IMR-90 (cell line): ENCODE measurements around the gene RTBDN. TPM values are rescaled to one million over a fixed set of nuclear protein-coding genes. Genes with fewer than 3 reads are reported as not detected.

Source experiments
- ATAC-seq: fragments of 200-7000 bp; cut with Tn5 transposase; 2 replicates; pipeline ENCODE4 v1.9.1; 2020; ENCODE audit warnings: low read depth, mild to moderate bottlenecking, moderate library complexity
- BruUV-seq: library from RNA; stranded (reverse); fragments of 400-500 nt; replicated peaks from 2 replicates; lab custom pipeline; 2021; lab: Mats Ljungman, UMichigan
- CTCF ChIA-PET: fragments of 300-600 bp; formaldehyde crosslinking; extraction: SDS; loops from one replicate; lab custom pipeline; 2021; ENCODE audit warnings: antibody characterized with exemption; lab: Yijun Ruan, JAX
- POLR2A ChIA-PET: fragments of 300-600 bp; sonication (Branson Sonifier 250); formaldehyde crosslinking; loops from one replicate; lab custom pipeline; 2022; ENCODE audit warnings: antibody characterized with exemption; ENCODE audit not compliant: unreplicated experiment; lab: Charles Lee
- DNase-seq: peaks from one replicate; pipeline ENCODE4 v3.0.0; 2013
- H2AFZ ChIP-seq: replicated peaks from 2 replicates; pipeline ENCODE3; 2013; ENCODE audit warnings: low read length, mild to moderate bottlenecking; ENCODE audit not compliant: poor library complexity
- H2AK5ac ChIP-seq: 2 replicates; pipeline ENCODE4 v1.6.1; 2013; ENCODE audit warnings: low read depth, low read length, inconsistent platforms
- H2AK9ac ChIP-seq: replicated peaks from 2 replicates; pipeline ENCODE3; 2013; ENCODE audit warnings: mild to moderate bottlenecking, low read depth, low read length, moderate library complexity; ENCODE audit not compliant: poor library complexity
- H2BK120ac ChIP-seq: 2 replicates; pipeline ENCODE4 v1.6.1; 2013; ENCODE audit warnings: low read depth, low read length, inconsistent platforms
- H2BK15ac ChIP-seq: 3 replicates; pipeline ENCODE4 v1.6.1; 2013; ENCODE audit warnings: low read depth, low read length, inconsistent platforms
- H2BK20ac ChIP-seq: 2 replicates; pipeline ENCODE4 v1.6.1; 2013; ENCODE audit warnings: low read depth, mild to moderate bottlenecking, inconsistent platforms, low read length, moderate library complexity
- H2BK5ac ChIP-seq: 2 replicates; pipeline ENCODE4 v1.6.1; 2013; ENCODE audit warnings: mild to moderate bottlenecking, low read depth, low read length, inconsistent platforms; ENCODE audit not compliant: poor library complexity, severe bottlenecking
- H3K14ac ChIP-seq: replicated peaks from 2 replicates; pipeline ENCODE4 v1.6.1; 2013; ENCODE audit warnings: low read depth, low read length, inconsistent platforms
- H3K18ac ChIP-seq: 2 replicates; pipeline ENCODE4 v1.6.1; 2013; ENCODE audit warnings: low read depth, low read length, control low read depth
- H3K23ac ChIP-seq: 2 replicates; pipeline ENCODE4 v1.6.1; 2013; ENCODE audit warnings: low read depth, low read length, inconsistent platforms
- H3K27ac ChIP-seq: 2 replicates; pipeline ENCODE4 v1.5.1; 2013; ENCODE audit warnings: mild to moderate bottlenecking, control low read depth, low read length; ENCODE audit not compliant: insufficient read depth
- H3K27me3 ChIP-seq: 2 replicates; pipeline ENCODE4 v1.6.1; 2013; ENCODE audit warnings: low read length; ENCODE audit not compliant: control insufficient read depth, insufficient read depth
- H3K36me3 ChIP-seq: 2 replicates; pipeline ENCODE4 v1.6.1; 2013; ENCODE audit warnings: low read length, mixed read lengths; ENCODE audit not compliant: control insufficient read depth, insufficient read depth
- H3K4ac ChIP-seq: 2 replicates; pipeline ENCODE4 v1.6.1; 2013; ENCODE audit warnings: low read depth, low read length, inconsistent platforms
- H3K4me1 ChIP-seq: 2 replicates; pipeline ENCODE4 v1.6.1; 2013; ENCODE audit warnings: low read length, mixed read lengths; ENCODE audit not compliant: control insufficient read depth, insufficient read depth
- H3K4me2 ChIP-seq: 2 replicates; pipeline ENCODE4 v1.6.1; 2013; ENCODE audit warnings: low read depth, mild to moderate bottlenecking, control low read depth, low read length, moderate library complexity
- H3K4me3 ChIP-seq: 2 replicates; pipeline ENCODE4 v1.5.1; 2013; ENCODE audit warnings: low read depth, mild to moderate bottlenecking, control low read depth, low read length, moderate library complexity; ENCODE audit not compliant: insufficient read depth
- H3K56ac ChIP-seq: 2 replicates; pipeline ENCODE4 v1.6.1; 2013; ENCODE audit warnings: low read length, inconsistent platforms; ENCODE audit not compliant: insufficient read depth; ENCODE audit errors: extremely low read depth
- H3K79me1 ChIP-seq, 2 experiments: 2 replicates each; pipeline ENCODE4 v1.6.1; 2013; ENCODE audit warnings: low read length in 2 of 2, inconsistent platforms in 1 of 2, low read depth in 1 of 2
- H3K9ac ChIP-seq: 2 replicates; pipeline ENCODE4 v1.6.1; 2013; ENCODE audit warnings: low read depth, low read length, control low read depth
- H3K9me1 ChIP-seq: 2 replicates; pipeline ENCODE4 v1.6.1; 2013; ENCODE audit warnings: low read length, inconsistent platforms; ENCODE audit not compliant: insufficient read depth
- H3K9me3 ChIP-seq: 2 replicates; pipeline ENCODE4 v1.6.1; 2013; ENCODE audit warnings: low read length; ENCODE audit not compliant: control insufficient read depth, insufficient read depth
- H4K20me1 ChIP-seq: 2 replicates; pipeline ENCODE4 v1.6.1; 2013; ENCODE audit warnings: low read length, inconsistent platforms; ENCODE audit not compliant: insufficient read depth
- H4K5ac ChIP-seq: 2 replicates; pipeline ENCODE4 v1.6.1; 2013; ENCODE audit warnings: mild to moderate bottlenecking, low read depth, low read length, control low read depth
- H4K8ac ChIP-seq, 2 experiments: 2 replicates each; pipeline ENCODE4 v1.6.1; 2013; ENCODE audit warnings: low read depth in 2 of 2, low read length in 2 of 2, control low read depth in 1 of 2, inconsistent platforms in 1 of 2
- H4K91ac ChIP-seq: 2 replicates; pipeline ENCODE4 v1.6.1; 2013; ENCODE audit warnings: low read depth, low read length, inconsistent platforms; ENCODE audit not compliant: insufficient read depth
- FOS ChIP-seq: fragments of 150-350 bp; IDR thresholded peaks from 2 replicates; pipeline ENCODE4 v1.6.1; 2016; ENCODE audit warnings: low read depth, low read length
- MXI1 ChIP-seq: IDR thresholded peaks from 2 replicates; pipeline ENCODE4 v1.6.1; 2012; ENCODE audit warnings: low read depth, mild to moderate bottlenecking, low read length, moderate library complexity, borderline replicate concordance
- RCOR1 ChIP-seq: IDR thresholded peaks from 2 replicates; pipeline ENCODE4 v1.6.1; 2012; ENCODE audit warnings: mild to moderate bottlenecking, low read length, improper control_type of control experiment; ENCODE audit not compliant: insufficient replicate concordance
- WGBS, 2 experiments: methylation state at CpG; one replicate each; pipeline versions ENCODE4 v1.1.5 to v1.1.7; 2013; ENCODE audit warnings: missing lambda C conversion rate in 2 of 2; ENCODE audit not compliant: insufficient read length in 1 of 2; ENCODE audit errors: extremely low coverage in 2 of 2; 5-methylcytosine and 5-hydroxymethylcytosine counted together
- dilution Hi-C: fragments of 300-500 bp; cut with HindIII; formaldehyde crosslinking; loops from one replicate; pipeline ENCODE4 v1.14.3; 2018; ENCODE audit warnings: low sequenced_read_pairs; ENCODE audit not compliant: unreplicated experiment
- in situ Hi-C: fragments of 300-500 bp; cut with MboI; formaldehyde crosslinking; loops from 3 replicates; pipeline ENCODE4 v1.14.3; 2019; ENCODE audit warnings: low sequenced_read_pairs, inconsistent platforms, mixed read lengths
- intact Hi-C: fragments of 100-400 bp; cut with micrococcal nuclease; formaldehyde crosslinking; loops from 2 replicates; pipeline ENCODE4 v1.10.0; 2022
- polyA plus RNA-seq, 3 experiments: library from polyadenylated mRNA; depleted of rRNA; stranded (reverse); fragments of >200 nt; gene quantifications; 2 replicates each; pipeline ENCODE4 v1.2.3, GENCODE V29; 2012; ENCODE audit warnings: low replicate concordance in 1 of 3
- total RNA-seq: library from RNA; depleted of rRNA; stranded (reverse); fragments of >200 nt; gene quantifications from 2 replicates; pipeline ENCODE4 v1.2.3, GENCODE V29; 2012
- TF ChIP-seq, protein P1 (sequence below): fragments of 150-350 bp; IDR thresholded peaks from 2 replicates; pipeline ENCODE4 v1.6.1; 2017; ENCODE audit warnings: mild to moderate bottlenecking, antibody characterized with exemption, low read length, low read depth

RTBDN gene
- total and polyA plus RNA-seq, 2 of the 4 experiments (the other 2 are of a cell fraction): 0.07 TPM; not detected in 1

DNA sequence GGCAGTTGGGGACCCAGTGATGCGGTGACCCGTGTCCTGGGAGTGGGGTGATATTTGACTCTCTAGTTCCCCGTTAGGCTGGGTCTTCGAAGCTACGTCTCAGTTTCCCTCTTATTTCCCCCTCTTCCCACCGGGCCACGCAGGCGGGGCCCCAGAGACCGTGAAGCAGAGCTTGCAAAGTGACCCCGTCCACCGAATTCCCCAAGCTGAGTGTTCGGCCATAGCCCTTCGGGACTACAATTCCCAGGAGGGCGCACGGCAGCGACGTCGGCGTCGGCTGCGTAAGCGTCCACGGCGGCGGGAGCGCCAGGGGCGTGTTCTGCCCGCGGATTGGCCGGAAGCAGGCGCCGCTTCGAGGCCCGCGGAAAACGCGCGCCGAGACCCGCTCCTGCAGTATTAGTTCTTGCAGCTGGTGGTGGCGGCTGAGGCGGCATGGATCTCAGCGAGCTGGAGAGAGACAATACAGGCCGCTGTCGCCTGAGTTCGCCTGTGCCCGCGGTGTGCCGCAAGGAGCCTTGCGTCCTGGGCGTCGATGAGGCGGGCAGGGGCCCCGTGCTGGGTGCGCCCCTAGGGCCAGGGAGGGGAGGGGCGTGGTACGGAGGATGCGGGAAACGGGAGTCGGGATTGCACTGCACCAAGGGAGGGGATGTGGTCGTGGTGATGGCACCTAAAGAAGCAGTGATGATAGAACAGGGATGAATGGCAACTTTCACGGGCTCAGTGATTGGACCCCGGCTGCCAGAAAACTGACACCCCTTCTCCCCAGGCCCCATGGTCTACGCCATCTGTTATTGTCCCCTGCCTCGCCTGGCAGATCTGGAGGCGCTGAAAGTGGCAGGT is 27.9 kb downstream of the RTBDN start, which contains the start of gene RNASEH2A:
Gene RNASEH2A (plus strand): TSS at position 343 of the 840 bp plus-strand sequence. CDS start 90 bp downstream, at position 433.
- intact Hi-C loops: no loop called here
- ChIA-PET CTCF (interaction anchor here (0.8 kb wide), 1 partner anchor 41 kb away, joined by 4 read pairs; no protein-coding TSS in a partner anchor), POLR2A (no interaction called here)
- peaks cover 5% of the 10 kb centered on the region; the same call in 1 of the 2 replicates for H3K4me1 ChIP-seq
- H3K27me3 ChIP-seq: no peaks in the 10 kb centered on the region
- H3K27ac ChIP-seq: peak within 1 kb of the TSS; percentile 75; the same call in 1 of the 2 replicates
- H2BK20ac ChIP-seq: 0 out of 2 replicates have a peak within 1 kb of the TSS, but pooled peaks have one; percentile 20
- H3K14ac ChIP-seq: peak within 1 kb of the TSS; percentile 68; the same call in 1 of the 2 replicates
- no peak within 1 kb of the TSS for H3K56ac ChIP-seq
- BruUV-seq: no TSS peak
- peaks cover 8 to 12% of the 10 kb centered on the region in 2 experiments; a peak in 3 of 4 replicates for H3K79me1 ChIP-seq
- H4K20me1 ChIP-seq: no peaks in the 10 kb centered on the region
- H4K5ac ChIP-seq: peak within 1 kb of the TSS; percentile 94
- H2AK9ac ChIP-seq: peak within 1 kb of the TSS; percentile 94
- peak within 1 kb of the TSS; percentile 66 for H3K9ac ChIP-seq
- TF ChIP-seq, protein P1, sequence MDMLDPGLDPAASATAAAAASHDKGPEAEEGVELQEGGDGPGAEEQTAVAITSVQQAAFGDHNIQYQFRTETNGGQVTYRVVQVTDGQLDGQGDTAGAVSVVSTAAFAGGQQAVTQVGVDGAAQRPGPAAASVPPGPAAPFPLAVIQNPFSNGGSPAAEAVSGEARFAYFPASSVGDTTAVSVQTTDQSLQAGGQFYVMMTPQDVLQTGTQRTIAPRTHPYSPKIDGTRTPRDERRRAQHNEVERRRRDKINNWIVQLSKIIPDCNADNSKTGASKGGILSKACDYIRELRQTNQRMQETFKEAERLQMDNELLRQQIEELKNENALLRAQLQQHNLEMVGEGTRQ: no peak
- TF ChIP-seq MXI1 (peak; percentile 67; the same call in 1 of the 2 replicates), FOS (0 out of 2 replicates have a peak, but pooled peaks have one; percentile 11), RCOR1 (no peak)
- peak; percentile 86 for DNase-seq
- H4K8ac ChIP-seq: peak within 1 kb of the TSS; percentile 45 to 98
- H4K91ac ChIP-seq: peak within 1 kb of the TSS; percentile 26; the same call in 1 of the 2 replicates
- no peak within 1 kb of the TSS for H2BK15ac ChIP-seq
- no peaks in the 10 kb centered on the region for H3K9me3 ChIP-seq
- H3K4ac ChIP-seq: peak within 1 kb of the TSS; percentile 76
- H2AFZ ChIP-seq: peak within 1 kb of the TSS; percentile 99
- ATAC-seq: peak; percentile 95
- dilution Hi-C loops: no loop called here
- H2AK5ac ChIP-seq: peak within 1 kb of the TSS; percentile 74
- H2BK120ac ChIP-seq: peak within 1 kb of the TSS; percentile 48
- peak within 1 kb of the TSS; percentile 65 for H3K4me3 ChIP-seq
- H3K4me2 ChIP-seq: peak within 1 kb of the TSS; percentile 89
- H3K9me1 ChIP-seq: peaks cover 9% of the 10 kb centered on the region
- H3K18ac ChIP-seq: no peak within 1 kb of the TSS
- no peak within 1 kb of the TSS for H2BK5ac ChIP-seq
- in situ Hi-C loops: no loop called here
- peak within 1 kb of the TSS; percentile 73; the same call in 1 of the 2 replicates for H3K23ac ChIP-seq
- 2% methylated on average over 39 of the region's 66 CpGs; no CpG with 5 or more reads in 1 of the 2 experiments for WGBS, 2 experiments
- H3K36me3 ChIP-seq: peaks cover 4% of the 10 kb centered on the region
